Measurements from ENCODE around the gene KRTAP22-2.

- TF ChIP-seq CTCF (IDR thresholded peaks at IDR 0.05) (no peak), POLR2A (IDR thresholded peaks at IDR 0.05) (no peak)
These were observed 48.4 kb downstream of the KRTAP22-2 start, which contains the start of gene KRTAP19-6 for GRCh38 chr21:30541764-30542163.
